ENCODE data around the gene IGSF3.

- peak; percentile 73 to 82 for TF ChIP-seq POLR2A (IDR thresholded peaks at IDR 0.05)
- peak; percentile 60 to 67 (median 62) for TF ChIP-seq CTCF (IDR thresholded peaks at IDR 0.05 in 4 of 5, conservative IDR thresholded peaks at IDR 0.05 in 1 of 5)
Measured at GRCh38 chr1:116570358-116571214, 96.9 kb downstream of the IGSF3 start, which contains the start of gene CD58.

Data from gastrocnemius medialis (tissue), 4 donors.